CD8-positive, alpha-beta memory T cell (primary cell): ENCODE measurements around the gene ALG12. TPM values are rescaled to one million over a fixed set of nuclear protein-coding genes. Genes with fewer than 3 reads are reported as not detected.
"Not testable (repeated sequence)": the region's sequence is repeated elsewhere in the genome, so short reads cannot be mapped to it uniquely, and the experiment has no call there.

Experiments
- CTCF ChIA-PET: fragments of 350-600 bp; sonication (Branson Sonifier 250); formaldehyde crosslinking; loops from one replicate; lab custom pipeline; 2021; ENCODE audit warnings: antibody characterized with exemption; lab: Charles Lee
- POLR2A ChIA-PET: fragments of 350-600 bp; sonication (Branson Sonifier 250); formaldehyde crosslinking; loops from one replicate; lab custom pipeline; 2021; ENCODE audit warnings: antibody characterized with exemption; lab: Charles Lee
- DNase-seq, 5 donors: peaks; one replicate each; pipeline versions ENCODE4 v3.0.0 to v3.0.0-alpha.2; 2020 to 2022; ENCODE audit warnings: mixed read lengths in 1 of 5
- H3K27ac ChIP-seq: one replicate; pipeline ENCODE4 v1.7.0; 2013; ENCODE audit warnings: low read depth, mild to moderate bottlenecking, low read length, moderate library complexity
- H3K27me3 ChIP-seq: 2 replicates; pipeline ENCODE4 v1.7.0; 2013; ENCODE audit warnings: low read length, mild to moderate bottlenecking; ENCODE audit not compliant: insufficient read depth, poor library complexity, severe bottlenecking
- H3K36me3 ChIP-seq: 2 replicates; pipeline ENCODE4 v1.7.0; 2013; ENCODE audit warnings: mild to moderate bottlenecking, low read length, moderate library complexity; ENCODE audit not compliant: insufficient read depth
- H3K4me1 ChIP-seq: 2 replicates; pipeline ENCODE4 v1.7.0; 2013; ENCODE audit warnings: mild to moderate bottlenecking, low read length, moderate library complexity; ENCODE audit not compliant: insufficient read depth
- H3K4me3 ChIP-seq: 2 replicates; pipeline ENCODE4 v1.7.0; 2013; ENCODE audit warnings: mild to moderate bottlenecking, low read length
- H3K9me3 ChIP-seq: 2 replicates; pipeline ENCODE4 v1.7.0; 2013; ENCODE audit warnings: mild to moderate bottlenecking, low read length
- H3K27ac Mint-ChIP-seq, 8 donors: one replicate each; pipeline ENCODE4 v1.8.0; 2020 to 2021; ENCODE audit warnings: mixed read lengths in 8 of 8, mild to moderate bottlenecking in 6 of 8, inconsistent platforms in 3 of 8, moderate library complexity in 3 of 8
- H3K27me3 Mint-ChIP-seq, 2 donors: one replicate each; pipeline ENCODE4 v1.8.0; 2020 to 2021; ENCODE audit warnings: mixed read lengths in 2 of 2, mild to moderate bottlenecking in 1 of 2, moderate library complexity in 1 of 2
- H3K36me3 Mint-ChIP-seq, 3 donors: one replicate each; pipeline ENCODE4 v1.8.0; 2020 to 2021; ENCODE audit warnings: mixed read lengths in 3 of 3, inconsistent platforms in 1 of 3, mild to moderate bottlenecking in 1 of 3
- H3K4me1 Mint-ChIP-seq, 3 donors: one replicate each; pipeline ENCODE4 v1.8.0; 2020 to 2021; ENCODE audit warnings: mixed read lengths in 3 of 3, inconsistent platforms in 1 of 3, mild to moderate bottlenecking in 1 of 3
- H3K4me3 Mint-ChIP-seq, 7 donors: one replicate each; pipeline ENCODE4 v1.8.0; 2020 to 2021; ENCODE audit warnings: mixed read lengths in 7 of 7, mild to moderate bottlenecking in 6 of 7, moderate library complexity in 4 of 7, inconsistent platforms in 2 of 7
- H3K9me3 Mint-ChIP-seq, 5 donors: one replicate each; pipeline ENCODE4 v1.8.0; 2020 to 2022; ENCODE audit warnings: mixed read lengths in 5 of 5, mild to moderate bottlenecking in 3 of 5, moderate library complexity in 2 of 5, inconsistent platforms in 1 of 5
- polyA plus RNA-seq: library from polyadenylated mRNA; unstranded; fragments of 300-500 nt; fragmentation: Illumina TruSeq; gene quantifications from one replicate; pipeline ENCODE4 v1.2.3, GENCODE V29; 2021
- total RNA-seq, 2 experiments: library from RNA; stranded (reverse); gene quantifications; one replicate each; pipeline ENCODE4 v1.2.3, GENCODE V29; 2021

Gene ALG12
- total and polyA plus RNA-seq, 3 experiments from 2014 or later = 21.0 to 21.8 (median 21.0) TPM

DNA sequence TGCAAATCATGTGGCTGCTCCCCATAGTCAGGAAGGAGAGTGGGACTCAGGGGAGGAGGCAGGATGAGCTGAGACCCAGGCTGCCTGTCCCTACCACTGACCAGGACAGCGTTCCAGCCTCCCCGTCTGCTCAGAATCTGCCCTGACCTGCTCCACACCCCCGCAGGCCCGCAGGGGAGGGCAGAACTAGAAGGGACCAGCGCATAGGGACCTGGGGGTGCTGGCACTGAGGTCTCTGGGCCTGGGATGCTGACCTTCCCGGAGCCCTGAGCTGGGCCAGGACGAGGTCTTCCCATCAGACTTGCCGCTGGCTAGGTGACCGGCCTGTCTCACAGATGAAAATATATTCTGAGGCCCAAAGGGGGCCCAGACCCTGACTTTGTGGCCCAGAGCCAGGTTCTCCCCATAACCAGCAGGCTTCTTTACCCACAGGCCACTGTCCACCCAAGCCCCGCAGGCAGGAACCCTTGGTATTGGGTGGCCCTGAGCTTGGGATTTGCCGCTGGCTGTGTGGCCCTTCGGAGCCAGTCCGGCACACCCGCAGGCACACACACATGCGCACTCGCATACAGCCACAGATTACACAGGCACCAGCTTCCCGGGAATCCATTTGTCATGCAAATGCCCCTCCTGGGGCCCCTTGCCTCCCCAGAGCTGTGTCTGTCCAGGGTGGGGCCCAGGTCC lies 28.5 kb upstream of the ALG12 start:
- Histone ChIP-seq H3K9me3 (no peaks in the 10 kb centered on the region), H3K4me1 (peaks cover 16% of the 10 kb centered on the region), H3K4me3 (no peak overlapping the region), H3K36me3 (no peaks in the 10 kb centered on the region), H3K27me3 (no peaks in the 10 kb centered on the region), H3K27ac (no peak overlapping the region)
- no peaks in the 10 kb centered on the region for H3K27me3 Mint-ChIP-seq
- DNase-seq = no peak
- ChIA-PET POLR2A (interaction anchor here (1.5 to 1.6 kb wide), 2 partner anchors 13 to 16 kb away, joined by 5 read pairs; no protein-coding TSS in a partner anchor), CTCF (interaction anchor here (0.9 to 2.1 kb wide), 3 partner anchors 7 to 47 kb away, joined by 3 to 9 read pairs (median 4); no protein-coding TSS in a partner anchor)
- H3K4me1 Mint-ChIP-seq = peaks cover 9 to 13% (median 12%) of the 10 kb centered on the region in 3 donors
- peak overlapping the region in 5 of 8 donors; percentile 26 to 93 (median 50) for H3K27ac Mint-ChIP-seq
- H3K9me3 Mint-ChIP-seq = no peaks in the 10 kb centered on the region
- no peak overlapping the region for H3K4me3 Mint-ChIP-seq
- no peaks in the 10 kb centered on the region for H3K36me3 Mint-ChIP-seq

DNA sequence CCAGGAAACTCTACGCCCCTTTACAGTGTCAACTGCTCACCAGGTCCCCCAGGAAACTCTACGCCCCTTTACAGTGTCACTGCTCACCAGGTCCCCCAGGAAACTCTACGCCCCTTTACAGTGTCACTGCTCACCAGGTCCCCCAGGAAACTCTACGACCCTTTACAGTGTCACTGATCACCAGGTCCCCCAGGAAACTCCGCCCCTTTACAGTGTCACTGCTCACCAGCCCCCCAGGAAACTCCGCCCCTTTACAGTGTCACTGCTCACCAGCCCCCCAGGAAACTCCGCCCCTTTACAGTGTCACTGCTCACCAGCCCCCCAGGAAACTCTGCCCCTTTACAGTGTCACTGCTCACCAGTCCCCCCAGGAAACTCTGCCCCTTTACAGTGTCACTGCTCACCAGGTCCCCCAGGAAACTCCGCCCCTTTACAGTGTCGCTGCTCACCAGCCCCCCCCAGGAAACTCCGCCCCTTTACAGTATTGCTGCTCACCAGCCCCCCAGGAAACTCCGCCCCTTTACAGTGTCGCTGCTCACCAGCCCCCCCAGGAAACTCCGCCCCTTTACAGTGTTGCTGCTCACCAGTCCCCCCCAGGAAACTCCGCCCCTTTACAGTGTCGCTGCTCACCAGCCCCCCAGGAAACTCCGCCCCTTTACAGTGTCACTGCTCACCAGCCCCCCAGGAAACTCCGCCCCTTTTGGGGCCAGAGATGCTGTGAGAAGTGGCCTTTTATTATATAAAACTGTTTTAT lies 27.0 kb upstream of the ALG12 start:
- H3K4me3 ChIP-seq, H3K36me3 Mint-ChIP-seq, H3K9me3 ChIP-seq, H3K36me3 ChIP-seq, H3K27me3 ChIP-seq, H3K27me3 Mint-ChIP-seq, H3K9me3 Mint-ChIP-seq: not testable (repeated sequence)
- CTCF ChIA-PET = interaction anchor here (1.0 kb wide), 1 partner anchor 9 kb away, joined by 4 read pairs; no protein-coding TSS in a partner anchor
- peaks cover 9 to 13% (median 12%) of the 10 kb centered on the region in 3 donors for H3K4me1 Mint-ChIP-seq
- peak overlapping the region in 4 of 7 donors; percentile 28 to 55 (median 38) for H3K4me3 Mint-ChIP-seq
- Histone ChIP-seq H3K27ac (peak overlapping the region; percentile 18), H3K4me1 (peaks cover 16% of the 10 kb centered on the region)
- peak in 4 of 5 donors; percentile 59 to 76 (median 71) for DNase-seq
- peak overlapping the region; percentile 80 to 98 (median 94) for H3K27ac Mint-ChIP-seq
- POLR2A ChIA-PET = interaction anchor here (2.4 kb wide), 1 partner anchor 16 kb away, joined by 8 read pairs; the partner anchor contains the start of gene PIM3

DNA sequence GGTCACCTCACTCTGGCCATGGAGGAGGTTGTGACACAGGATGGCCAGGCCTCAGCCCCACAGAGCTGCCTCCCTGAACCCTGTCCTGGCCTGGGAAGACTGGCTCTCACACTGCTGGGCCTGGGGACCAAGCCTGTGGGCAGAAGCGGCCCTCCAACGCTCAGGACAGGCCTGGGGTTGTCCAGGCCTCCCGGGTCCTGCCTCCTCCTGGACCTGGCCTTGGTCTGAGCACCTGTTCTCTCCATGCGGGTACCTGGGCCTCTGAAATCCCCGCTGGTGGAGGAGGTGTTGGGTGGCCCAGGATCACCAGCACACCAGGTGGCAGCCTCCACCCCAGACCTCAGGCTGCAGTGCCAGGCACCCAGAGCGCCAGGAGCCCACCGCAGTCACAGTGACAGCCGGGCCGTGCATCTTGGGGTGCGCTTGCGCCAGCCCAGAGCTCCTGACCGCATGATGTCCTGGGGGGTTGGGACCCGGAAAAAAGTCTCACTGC lies 26.2 kb upstream of the ALG12 start:
- peak overlapping the region in 1 of 7 donors; percentile 2 for H3K4me3 Mint-ChIP-seq
- H3K9me3 Mint-ChIP-seq = no peaks in the 10 kb centered on the region
- H3K27me3 ChIP-seq = no peaks in the 10 kb centered on the region
- H3K4me3 ChIP-seq = no peak overlapping the region
- no peaks in the 10 kb centered on the region for H3K27me3 Mint-ChIP-seq
- H3K27ac ChIP-seq = no peak overlapping the region
- no peaks in the 10 kb centered on the region for H3K36me3 Mint-ChIP-seq
- H3K27ac Mint-ChIP-seq = peak overlapping the region in 7 of 8 donors; percentile 26 to 98 (median 94)
- H3K36me3 ChIP-seq = no peaks in the 10 kb centered on the region
- ChIA-PET CTCF (interaction anchor here (1.0 to 1.6 kb wide), 2 partner anchors 8 to 12 kb away, joined by 3 to 4 read pairs; no protein-coding TSS in a partner anchor), POLR2A (interaction anchor here (2.4 kb wide), 1 partner anchor 16 kb away, joined by 8 read pairs; the partner anchor contains the start of gene PIM3)
- H3K9me3 ChIP-seq = no peaks in the 10 kb centered on the region
- peaks cover 16% of the 10 kb centered on the region for H3K4me1 ChIP-seq
- DNase-seq = no peak
- H3K4me1 Mint-ChIP-seq = peaks cover 9 to 13% (median 12%) of the 10 kb centered on the region in 3 donors

DNA sequence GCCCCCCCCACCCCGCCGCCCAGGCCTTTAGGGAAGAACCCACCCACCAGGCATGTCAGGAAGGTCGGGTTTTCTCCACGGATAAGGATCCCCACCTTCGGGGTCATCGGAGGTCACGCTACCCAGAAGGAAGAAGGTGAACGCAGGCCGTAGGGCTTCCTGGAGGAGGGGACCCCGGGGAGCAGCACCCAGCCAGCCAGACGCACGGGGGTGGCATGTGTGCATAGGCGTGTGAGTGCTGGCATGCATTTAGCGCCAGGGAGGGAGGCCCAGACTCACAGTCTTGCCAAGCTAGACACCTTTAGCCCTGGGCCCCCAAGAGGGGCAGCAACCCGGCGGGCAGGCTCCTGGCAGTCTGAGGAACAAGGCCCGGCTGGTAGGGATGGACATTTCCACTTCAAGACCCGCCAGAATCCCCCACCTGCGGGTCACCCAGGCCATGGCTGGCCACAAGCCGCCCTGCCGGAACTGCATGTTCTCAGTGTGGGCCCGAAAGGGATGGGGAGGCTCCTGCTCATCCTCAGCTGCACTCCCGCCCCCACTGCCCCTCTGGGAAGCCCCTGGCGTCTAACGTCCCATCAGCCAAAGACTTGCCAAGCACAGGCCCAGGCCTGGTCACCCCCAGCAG lies 25.6 kb upstream of the ALG12 start:
- Mint-ChIP-seq H3K4me1 (peaks cover 9 to 13% (median 12%) of the 10 kb centered on the region in 3 donors), H3K27ac (peak overlapping the region in 3 of 8 donors; percentile 48 to 63 (median 55)), H3K27me3 (no peaks in the 10 kb centered on the region), H3K36me3 (no peaks in the 10 kb centered on the region), H3K9me3 (no peaks in the 10 kb centered on the region), H3K4me3 (no peak overlapping the region)
- no peaks in the 10 kb centered on the region for H3K27me3 ChIP-seq
- H3K36me3 ChIP-seq = no peaks in the 10 kb centered on the region
- no peak overlapping the region for H3K4me3 ChIP-seq
- no peak overlapping the region for H3K27ac ChIP-seq
- ChIA-PET POLR2A (interaction anchor here (0.5 to 2.4 kb wide), 2 partner anchors 17 to 93 kb away, joined by 3 to 8 read pairs; partner anchors contain the start of gene PIM3), CTCF (interaction anchor here (1.0 to 1.6 kb wide), 2 partner anchors 8 to 11 kb away, joined by 3 to 4 read pairs; no protein-coding TSS in a partner anchor)
- no peaks in the 10 kb centered on the region for H3K9me3 ChIP-seq
- DNase-seq = no peak
- peaks cover 16% of the 10 kb centered on the region for H3K4me1 ChIP-seq

DNA sequence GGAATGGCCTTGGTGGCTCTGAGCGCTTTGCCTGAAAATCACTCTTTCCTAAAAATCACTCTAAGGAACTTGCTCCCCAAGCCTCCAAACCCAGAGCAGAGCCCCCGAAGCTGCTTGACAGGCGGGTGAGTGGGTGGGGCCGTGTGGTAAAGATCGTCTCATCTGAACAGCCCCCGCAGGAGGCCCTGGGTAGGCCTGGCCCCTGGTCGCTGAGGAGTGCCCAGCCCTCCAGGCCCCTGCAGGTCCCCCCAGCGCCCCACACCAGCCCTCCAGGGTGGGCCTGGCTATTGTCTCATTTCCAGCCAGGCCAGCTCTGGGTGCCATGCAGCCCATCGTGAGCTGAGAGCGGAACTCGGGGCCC lies 25.1 kb upstream of the ALG12 start:
- no peaks in the 10 kb centered on the region for H3K27me3 Mint-ChIP-seq
- H3K27ac ChIP-seq = no peak overlapping the region
- peaks cover 16% of the 10 kb centered on the region for H3K4me1 ChIP-seq
- peaks cover 9 to 13% (median 12%) of the 10 kb centered on the region in 3 donors for H3K4me1 Mint-ChIP-seq
- no peaks in the 10 kb centered on the region for H3K36me3 ChIP-seq
- no peak for DNase-seq
- no peaks in the 10 kb centered on the region for H3K9me3 Mint-ChIP-seq
- H3K27me3 ChIP-seq = no peaks in the 10 kb centered on the region
- POLR2A ChIA-PET = interaction anchor here (0.5 to 2.4 kb wide), 2 partner anchors 17 to 93 kb away, joined by 3 to 8 read pairs; partner anchors contain the start of gene PIM3
- H3K9me3 ChIP-seq = no peaks in the 10 kb centered on the region
- peak overlapping the region in 2 of 8 donors; percentile 48 to 63 for H3K27ac Mint-ChIP-seq
- no peaks in the 10 kb centered on the region for H3K36me3 Mint-ChIP-seq
- H3K4me3 Mint-ChIP-seq = no peak overlapping the region
- no peak overlapping the region for H3K4me3 ChIP-seq
- CTCF ChIA-PET = interaction anchor here (1.6 kb wide), 1 partner anchor 11 kb away, joined by 3 read pairs; no protein-coding TSS in a partner anchor

DNA sequence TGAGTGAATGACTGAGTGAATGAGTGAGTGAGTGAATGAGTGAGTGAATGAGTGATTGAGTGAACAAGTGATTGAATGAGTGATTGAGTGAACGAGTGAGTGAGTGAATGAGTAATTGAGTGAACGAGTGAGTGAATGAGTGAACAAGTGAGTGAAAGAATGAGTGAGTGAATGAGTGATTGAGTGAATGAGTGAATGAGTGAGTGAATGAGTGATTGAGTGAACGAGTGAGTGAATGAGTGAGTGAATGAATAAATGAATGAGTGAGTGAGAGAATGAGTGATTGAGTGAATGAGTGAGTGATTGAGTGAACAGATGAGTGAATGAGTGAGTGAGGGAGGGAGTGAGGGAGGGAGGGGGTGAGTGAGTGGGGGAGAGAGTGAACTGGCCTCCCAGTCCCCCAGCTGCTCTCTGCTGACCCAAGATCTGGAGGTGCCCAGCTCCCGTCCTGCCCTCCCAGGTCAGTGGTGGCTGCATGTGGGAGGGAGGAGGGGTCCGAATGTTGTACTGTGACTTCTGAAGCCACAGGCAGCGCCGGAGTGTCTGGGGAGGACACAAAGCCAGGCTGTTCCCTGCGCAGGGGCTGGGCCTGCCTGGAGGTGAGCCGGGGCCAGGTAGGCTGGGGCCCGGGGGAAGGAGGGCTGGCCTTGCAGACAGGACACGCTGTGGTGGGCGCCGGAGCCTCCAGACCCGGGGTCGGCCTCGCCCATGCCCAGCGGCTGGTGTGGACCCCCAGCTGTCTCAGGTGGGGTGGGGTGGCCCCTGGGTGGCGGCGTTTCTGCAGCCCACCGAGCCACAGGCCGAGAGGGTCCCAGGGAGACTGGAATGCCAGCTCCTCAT lies 24.5 kb upstream of the ALG12 start:
- peaks cover 9 to 13% (median 12%) of the 10 kb centered on the region in 3 donors for H3K4me1 Mint-ChIP-seq
- ChIA-PET CTCF (interaction anchor here (1.6 kb wide), 1 partner anchor 10 kb away, joined by 3 read pairs; no protein-coding TSS in a partner anchor), POLR2A (interaction anchor here (0.5 kb wide), 1 partner anchor 62 kb away, joined by 3 read pairs; no protein-coding TSS in a partner anchor)
- H3K4me3 Mint-ChIP-seq = no peak overlapping the region
- H3K27ac Mint-ChIP-seq = no peak overlapping the region
- H3K36me3 ChIP-seq = no peaks in the 10 kb centered on the region
- no peak overlapping the region for H3K27ac ChIP-seq
- H3K36me3 Mint-ChIP-seq = no peaks in the 10 kb centered on the region
- no peak overlapping the region for H3K4me3 ChIP-seq
- no peaks in the 10 kb centered on the region for H3K27me3 ChIP-seq
- no peaks in the 10 kb centered on the region for H3K9me3 ChIP-seq
- DNase-seq = no peak
- peaks cover 16% of the 10 kb centered on the region for H3K4me1 ChIP-seq
- H3K9me3 Mint-ChIP-seq = no peaks in the 10 kb centered on the region
- no peaks in the 10 kb centered on the region for H3K27me3 Mint-ChIP-seq
